IPS DF 6.9 (cell line): Measurements from ENCODE around the gene ANKRD60.

ENCODE experiments used
- DNase-seq: peaks from one replicate; pipeline ENCODE4 v3.0.0-alpha.2; 2013; ENCODE audit warnings: low read depth, low spot score
- H3K27ac ChIP-seq: one replicate; pipeline ENCODE4 v1.5.1; 2013; ENCODE audit warnings: low read length, control low read depth
- H3K27me3 ChIP-seq: 2 replicates; pipeline ENCODE4 v1.6.1; 2013; ENCODE audit warnings: mild to moderate bottlenecking, low read length; ENCODE audit not compliant: control insufficient read depth, insufficient read depth
- H3K36me3 ChIP-seq: 2 replicates; pipeline ENCODE4 v1.6.1; 2013; ENCODE audit warnings: low read length; ENCODE audit not compliant: control insufficient read depth, insufficient read depth
- H3K4me1 ChIP-seq: 2 replicates; pipeline ENCODE4 v1.6.1; 2013; ENCODE audit warnings: low read length; ENCODE audit not compliant: control insufficient read depth, insufficient read depth
- H3K4me3 ChIP-seq: 2 replicates; pipeline ENCODE4 v1.5.1; 2013; ENCODE audit warnings: mild to moderate bottlenecking, low read length
- H3K9me3 ChIP-seq: 2 replicates; pipeline ENCODE4 v1.6.1; 2013; ENCODE audit warnings: low read length, inconsistent platforms; ENCODE audit not compliant: control insufficient read depth, insufficient read depth
- WGBS: extraction: QIAGEN DNeasy Blood & Tissue Kit; methylation state at CpG from one replicate; pipeline ENCODE4 v1.1.7; 2013; ENCODE audit warnings: mixed read lengths, missing lambda C conversion rate; ENCODE audit not compliant: insufficient read length, insufficient coverage; 5-methylcytosine and 5-hydroxymethylcytosine counted together

ANKRD60 gene

GRCh38 chr20:58235010-58235409, 6.6 kb upstream of the ANKRD60 start:
- WGBS: no CpG with 5 or more reads among the region's 5 CpGs
- no peak for DNase-seq

GRCh38 chr20:58233881-58234528, 5.6 kb upstream of the ANKRD60 start:
- Histone ChIP-seq H3K27me3 (no peaks in the 10 kb centered on the region), H3K27ac (no peak overlapping the region), H3K9me3 (no peaks in the 10 kb centered on the region), H3K4me3 (no peak overlapping the region), H3K4me1 (no peaks in the 10 kb centered on the region), H3K36me3 (no peaks in the 10 kb centered on the region)
- no peak for DNase-seq
- no CpG with 5 or more reads among the region's 8 CpGs for WGBS

More at GRCh38 chr20:58235010-58235409, 6.6 kb upstream of the ANKRD60 start:
- Histone ChIP-seq H3K4me1 (no peaks in the 10 kb centered on the region), H3K4me3 (no peak overlapping the region), H3K27me3 (no peaks in the 10 kb centered on the region), H3K27ac (no peak overlapping the region), H3K9me3 (no peaks in the 10 kb centered on the region), H3K36me3 (no peaks in the 10 kb centered on the region)

- no peak overlapping the region for H3K4me3 ChIP-seq
- no peaks in the 10 kb centered on the region for H3K9me3 ChIP-seq
- no peaks in the 10 kb centered on the region for H3K36me3 ChIP-seq
- H3K27me3 ChIP-seq: no peaks in the 10 kb centered on the region
- DNase-seq: no peak
- no peak overlapping the region for H3K27ac ChIP-seq
- no peaks in the 10 kb centered on the region for H3K4me1 ChIP-seq
- no CpG with 5 or more reads among the region's 8 CpGs for WGBS
Measured at GRCh38 chr20:58233393-58233792, 4.9 kb upstream of the ANKRD60 start.

- H3K4me3 ChIP-seq: no peak overlapping the region
- no peak overlapping the region for H3K27ac ChIP-seq
- H3K4me1 ChIP-seq: no peaks in the 10 kb centered on the region; the same call in 1 of the 2 replicates
- no peak for DNase-seq
- H3K36me3 ChIP-seq: no peaks in the 10 kb centered on the region
- WGBS: no CpG with 5 or more reads among the region's 6 CpGs
- peaks cover 5% of the 10 kb centered on the region; the same call in 1 of the 2 replicates for H3K27me3 ChIP-seq
- no peaks in the 10 kb centered on the region for H3K9me3 ChIP-seq
Measured at GRCh38 chr20:58231683-58232082, 3.2 kb upstream of the ANKRD60 start.

GRCh38 chr20:58229198-58229798, 845 bp upstream of the ANKRD60 start:
- H3K9me3 ChIP-seq: no peaks in the 10 kb centered on the region
- no peak for DNase-seq
- H3K27ac ChIP-seq: no peak overlapping the region
- WGBS: no CpG with 5 or more reads among the region's 14 CpGs
- H3K4me3 ChIP-seq: peak overlapping the region; percentile 48; the same call in 1 of the 2 replicates
- peaks cover 5% of the 10 kb centered on the region; the same call in 1 of the 2 replicates for H3K27me3 ChIP-seq
- no peaks in the 10 kb centered on the region for H3K36me3 ChIP-seq
- H3K4me1 ChIP-seq: no peaks in the 10 kb centered on the region; the same call in 1 of the 2 replicates

DNA sequence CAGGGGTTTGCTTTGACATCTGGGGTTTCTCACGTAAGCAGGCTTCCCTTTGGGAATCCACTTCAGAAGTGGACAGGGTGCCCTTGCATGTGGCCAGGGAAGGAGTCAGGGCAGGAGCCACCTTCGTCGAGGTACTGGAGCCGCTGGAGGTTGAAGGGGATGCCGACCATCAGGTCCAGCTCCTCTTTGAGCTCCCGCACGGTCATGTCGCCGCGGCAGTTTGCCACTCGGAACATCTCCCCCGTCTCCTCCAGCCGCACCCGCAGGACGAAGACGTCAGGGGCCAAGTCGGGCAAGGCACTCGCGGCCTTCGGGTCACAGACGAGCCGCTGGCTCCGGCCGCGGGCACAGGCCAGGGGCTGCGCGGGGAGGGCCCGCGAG, 360 bp downstream of the ANKRD60 start:
- Histone ChIP-seq H3K4me3 (peak overlapping the region; percentile 48; the same call in 1 of the 2 replicates), H3K36me3 (no peaks in the 10 kb centered on the region), H3K9me3 (no peaks in the 10 kb centered on the region), H3K4me1 (no peaks in the 10 kb centered on the region; the same call in 1 of the 2 replicates), H3K27me3 (peaks cover 5% of the 10 kb centered on the region; the same call in 1 of the 2 replicates), H3K27ac (no peak overlapping the region)
- no CpG with 5 or more reads among the region's 29 CpGs for WGBS
- DNase-seq: no peak

GRCh38 chr20:58227391-58228102, 906 bp downstream of the ANKRD60 start:
- peaks cover 5% of the 10 kb centered on the region; the same call in 1 of the 2 replicates for H3K27me3 ChIP-seq
- H3K4me3 ChIP-seq: no peak overlapping the region
- H3K36me3 ChIP-seq: no peaks in the 10 kb centered on the region
- H3K4me1 ChIP-seq: no peaks in the 10 kb centered on the region; the same call in 1 of the 2 replicates
- H3K9me3 ChIP-seq: no peaks in the 10 kb centered on the region
- H3K27ac ChIP-seq: no peak overlapping the region
- WGBS: no CpG with 5 or more reads among the region's 5 CpGs
- no peak for DNase-seq

- Histone ChIP-seq H3K4me3 (no peak overlapping the region), H3K4me1 (no peaks in the 10 kb centered on the region; the same call in 1 of the 2 replicates), H3K27ac (no peak overlapping the region), H3K27me3 (peaks cover 5% of the 10 kb centered on the region; the same call in 1 of the 2 replicates), H3K9me3 (no peaks in the 10 kb centered on the region), H3K36me3 (no peaks in the 10 kb centered on the region)
- no peak for DNase-seq
- no CpG with 5 or more reads among the region's 15 CpGs for WGBS
Measured at GRCh38 chr20:58225452-58226200, 2.8 kb downstream of the ANKRD60 start.

DNA sequence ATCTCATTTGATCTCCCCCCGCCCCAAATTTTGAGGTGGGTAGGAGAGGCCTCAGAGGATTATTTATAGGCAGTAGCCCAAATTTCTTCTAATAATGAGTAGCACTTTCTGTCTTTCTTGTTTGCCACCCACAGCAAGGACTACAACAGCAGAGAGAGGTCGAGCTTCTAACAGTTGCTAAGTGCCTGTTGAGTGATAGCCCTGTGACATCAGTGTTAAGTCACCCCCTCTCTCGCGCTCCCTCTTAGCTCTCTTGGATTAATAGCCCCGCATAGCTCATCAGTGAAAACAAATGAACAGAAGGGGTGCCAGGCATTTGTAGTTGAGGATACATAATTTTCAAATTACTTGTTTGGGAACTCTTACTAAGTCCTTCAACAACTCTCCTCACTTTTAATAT, 3.5 kb downstream of the ANKRD60 start:
- no peaks in the 10 kb centered on the region for H3K9me3 ChIP-seq
- H3K36me3 ChIP-seq: no peaks in the 10 kb centered on the region
- no peaks in the 10 kb centered on the region; the same call in 1 of the 2 replicates for H3K4me1 ChIP-seq
- H3K4me3 ChIP-seq: no peak overlapping the region
- H3K27ac ChIP-seq: no peak overlapping the region
- WGBS: no CpG with 5 or more reads among the region's 5 CpGs
- DNase-seq: no peak
- H3K27me3 ChIP-seq: peaks cover 5% of the 10 kb centered on the region; the same call in 1 of the 2 replicates

DNA sequence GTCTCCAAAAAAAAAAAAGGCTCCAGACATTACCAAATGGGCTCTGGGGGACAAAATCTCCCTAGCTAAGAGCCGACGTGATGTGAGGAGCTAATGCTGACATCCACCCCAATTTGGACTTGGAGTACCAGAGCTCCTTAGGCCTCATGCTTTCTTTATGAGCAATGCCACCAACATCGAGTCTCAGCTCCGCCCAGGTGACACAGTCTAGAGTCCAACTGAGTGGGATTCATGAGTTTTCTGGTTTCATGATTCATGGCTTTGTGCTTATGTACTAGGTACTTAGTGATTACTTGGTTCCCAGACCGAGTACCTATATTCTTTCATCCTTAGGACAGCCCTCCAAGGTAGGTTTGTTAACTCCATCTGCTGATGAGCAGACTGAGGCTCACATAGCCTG, 4.4 kb downstream of the ANKRD60 start:
- Histone ChIP-seq H3K9me3 (no peaks in the 10 kb centered on the region), H3K4me1 (no peaks in the 10 kb centered on the region; the same call in 1 of the 2 replicates), H3K27ac (no peak overlapping the region), H3K4me3 (no peak overlapping the region), H3K36me3 (no peaks in the 10 kb centered on the region), H3K27me3 (peaks cover 5% of the 10 kb centered on the region; the same call in 1 of the 2 replicates)
- no peak for DNase-seq
- no CpG with 5 or more reads among the region's 5 CpGs for WGBS
